Neural progenitor cell (in vitro differentiated cells): Measurements from ENCODE around the gene ITGAL. TPM values are rescaled to one million over a fixed set of nuclear protein-coding genes. Genes with fewer than 3 reads are reported as not detected.

ENCODE experiments used
- DNase-seq: peaks from one replicate; pipeline ENCODE4 v3.0.0-alpha.2; 2016; ENCODE audit warnings: low spot score
- H2AFZ ChIP-seq: fragments of 200-600 bp; sonication (generic); replicated peaks from 2 replicates; pipeline ENCODE4 v1.6.1; 2016; ENCODE audit warnings: antibody characterized with exemption
- H3F3A ChIP-seq: fragments of 200-600 bp; sonication (generic); 2 replicates; pipeline ENCODE4 v1.6.1; 2016; ENCODE audit warnings: antibody characterized with exemption, low read depth
- H3K27ac ChIP-seq: fragments of 200-600 bp; sonication (generic); 2 replicates; pipeline ENCODE4 v1.5.1; 2016; ENCODE audit warnings: mild to moderate bottlenecking
- H3K27me3 ChIP-seq: fragments of 200-600 bp; sonication (generic); 2 replicates; pipeline ENCODE4 v1.6.1; 2016; ENCODE audit warnings: mild to moderate bottlenecking, moderate library complexity
- H3K36me3 ChIP-seq: fragments of 200-600 bp; sonication (generic); 2 replicates; pipeline ENCODE4 v1.5.1; 2016
- H3K4me1 ChIP-seq: fragments of 200-600 bp; sonication (generic); 2 replicates; pipeline ENCODE4 v1.6.1; 2016; ENCODE audit warnings: mixed run types
- H3K4me2 ChIP-seq: fragments of 200-600 bp; sonication (generic); 2 replicates; pipeline ENCODE4 v1.6.1; 2016
- H3K4me3 ChIP-seq: fragments of 200-600 bp; sonication (generic); 2 replicates; pipeline ENCODE4 v1.5.1; 2016
- H3K79me2 ChIP-seq: fragments of 200-600 bp; sonication (generic); 2 replicates; pipeline ENCODE4 v1.6.1; 2016; ENCODE audit warnings: low read depth
- H3K9ac ChIP-seq: fragments of 200-600 bp; sonication (generic); 2 replicates; pipeline ENCODE4 v1.6.1; 2016
- H3K9me3 ChIP-seq: fragments of 200-600 bp; sonication (generic); 2 replicates; pipeline ENCODE4 v1.5.1; 2016; ENCODE audit warnings: low read depth
- H4K20me1 ChIP-seq: fragments of 200-600 bp; sonication (generic); 2 replicates; pipeline ENCODE4 v1.6.1; 2016; ENCODE audit warnings: low read depth
- H3K27ac Mint-ChIP-seq: 3 replicates; pipeline ENCODE4 v1.8.0; 2021; ENCODE audit warnings: mixed read lengths
- H3K27me3 Mint-ChIP-seq: 2 replicates; pipeline ENCODE4 v1.8.0; 2022; ENCODE audit warnings: low read depth, mild to moderate bottlenecking, inconsistent platforms, moderate library complexity, mixed read lengths; ENCODE audit not compliant: insufficient read depth
- H3K36me3 Mint-ChIP-seq: 3 replicates; pipeline ENCODE4 v1.8.0; 2021; ENCODE audit warnings: mixed read lengths
- H3K4me1 Mint-ChIP-seq: 3 replicates; pipeline ENCODE4 v1.8.0; 2021; ENCODE audit warnings: mixed read lengths
- H3K4me3 Mint-ChIP-seq: 3 replicates; pipeline ENCODE4 v1.8.0; 2021; ENCODE audit warnings: mild to moderate bottlenecking, moderate library complexity, mixed read lengths
- H3K9me3 Mint-ChIP-seq: 3 replicates; pipeline ENCODE4 v1.8.0; 2020; ENCODE audit warnings: mixed read lengths
- EZH2 ChIP-seq: fragments of 200-600 bp; sonication (generic); IDR thresholded peaks from 2 replicates; pipeline ENCODE4 v1.6.1; 2017; ENCODE audit warnings: antibody characterized with exemption, mild to moderate bottlenecking, moderate library complexity
- EZH2phosphoT487 ChIP-seq: fragments of 200-600 bp; sonication (generic); IDR thresholded peaks from 2 replicates; pipeline ENCODE4 v1.6.1; 2017; ENCODE audit warnings: antibody characterized with exemption
- total RNA-seq: library from RNA; depleted of rRNA; stranded (reverse); fragments of >200 nt; gene quantifications from 2 replicates; pipeline ENCODE4 v1.2.3, GENCODE V29; 2015; ENCODE audit warnings: low replicate concordance
- TF ChIP-seq, protein P1 (sequence below): fragments of 200-600 bp; sonication (generic); IDR thresholded peaks from 2 replicates; pipeline ENCODE4 v1.5.1; 2017; ENCODE audit warnings: antibody characterized with exemption, mild to moderate bottlenecking

Gene ITGAL
- total RNA-seq, 1 donor from 2014 or later: not detected

DNA sequence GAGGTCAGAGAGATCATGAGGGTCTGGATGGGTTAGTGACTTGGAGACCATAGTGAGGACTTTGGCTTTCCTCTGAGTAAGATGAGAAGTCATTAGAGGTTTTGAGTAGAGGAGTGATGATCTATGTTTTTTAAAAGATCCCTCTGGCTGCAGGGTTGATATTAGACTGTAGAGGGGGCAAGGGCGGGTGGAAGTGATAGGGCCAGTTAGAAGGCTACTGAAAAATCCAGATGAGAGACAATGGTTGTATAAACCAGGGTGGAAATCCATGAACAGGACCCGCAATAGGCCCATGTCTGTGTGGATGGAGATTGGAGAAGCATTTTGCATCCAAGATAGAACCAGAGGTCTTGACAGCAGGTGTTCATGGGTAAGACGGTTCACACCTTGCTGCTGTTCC is 9.8 kb downstream of the ITGAL start:
- no peak for DNase-seq
- peaks cover 19% of the 10 kb centered on the region for H3K27me3 Mint-ChIP-seq
- no peaks in the 10 kb centered on the region for H3K9me3 ChIP-seq
- H3K9me3 Mint-ChIP-seq: no peaks in the 10 kb centered on the region
- no peak for TF ChIP-seq EZH2
- TF ChIP-seq, protein P1, sequence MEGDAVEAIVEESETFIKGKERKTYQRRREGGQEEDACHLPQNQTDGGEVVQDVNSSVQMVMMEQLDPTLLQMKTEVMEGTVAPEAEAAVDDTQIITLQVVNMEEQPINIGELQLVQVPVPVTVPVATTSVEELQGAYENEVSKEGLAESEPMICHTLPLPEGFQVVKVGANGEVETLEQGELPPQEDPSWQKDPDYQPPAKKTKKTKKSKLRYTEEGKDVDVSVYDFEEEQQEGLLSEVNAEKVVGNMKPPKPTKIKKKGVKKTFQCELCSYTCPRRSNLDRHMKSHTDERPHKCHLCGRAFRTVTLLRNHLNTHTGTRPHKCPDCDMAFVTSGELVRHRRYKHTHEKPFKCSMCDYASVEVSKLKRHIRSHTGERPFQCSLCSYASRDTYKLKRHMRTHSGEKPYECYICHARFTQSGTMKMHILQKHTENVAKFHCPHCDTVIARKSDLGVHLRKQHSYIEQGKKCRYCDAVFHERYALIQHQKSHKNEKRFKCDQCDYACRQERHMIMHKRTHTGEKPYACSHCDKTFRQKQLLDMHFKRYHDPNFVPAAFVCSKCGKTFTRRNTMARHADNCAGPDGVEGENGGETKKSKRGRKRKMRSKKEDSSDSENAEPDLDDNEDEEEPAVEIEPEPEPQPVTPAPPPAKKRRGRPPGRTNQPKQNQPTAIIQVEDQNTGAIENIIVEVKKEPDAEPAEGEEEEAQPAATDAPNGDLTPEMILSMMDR: peak; percentile 7
- H3K27me3 ChIP-seq: no peaks in the 10 kb centered on the region
- no peak overlapping the region for H3K9ac ChIP-seq
- H3K79me2 ChIP-seq: no peaks in the 10 kb centered on the region
- H2AFZ ChIP-seq: no peak overlapping the region
- H4K20me1 ChIP-seq: no peaks in the 10 kb centered on the region
- H3K36me3 ChIP-seq: no peaks in the 10 kb centered on the region
- H3K4me1 ChIP-seq: no peaks in the 10 kb centered on the region
- H3K27ac Mint-ChIP-seq: no peak overlapping the region
- H3F3A ChIP-seq: no peaks in the 10 kb centered on the region
- H3K4me2 ChIP-seq: no peak overlapping the region
- H3K4me3 Mint-ChIP-seq: no peak overlapping the region
- peaks cover 2% of the 10 kb centered on the region for H3K4me1 Mint-ChIP-seq
- no peak overlapping the region for H3K4me3 ChIP-seq
- H3K27ac ChIP-seq: no peak overlapping the region
- no peaks in the 10 kb centered on the region for H3K36me3 Mint-ChIP-seq

DNA sequence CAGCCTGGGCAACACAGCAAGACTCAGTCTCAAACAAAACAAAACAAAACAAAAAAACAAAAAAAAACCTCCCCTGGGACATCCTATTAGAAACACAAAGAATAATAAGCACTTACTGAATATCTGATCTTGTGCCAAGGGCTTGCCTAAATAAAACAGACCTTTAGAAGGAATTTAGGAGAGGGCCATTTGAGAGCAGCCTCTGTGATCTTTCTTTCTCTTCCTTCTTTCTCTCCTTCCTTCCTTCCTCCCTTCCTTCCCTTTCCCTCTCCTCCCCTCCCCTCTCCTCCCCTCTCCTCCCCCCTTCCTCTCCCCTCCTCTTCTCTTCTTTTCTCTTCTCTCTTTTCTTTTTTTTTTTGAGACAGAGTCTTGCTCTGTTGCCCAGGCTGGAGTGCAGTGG is 12.3 kb downstream of the ITGAL start:
- no peaks in the 10 kb centered on the region for H3K79me2 ChIP-seq
- no peaks in the 10 kb centered on the region for H3K36me3 ChIP-seq
- H3K27ac ChIP-seq: no peak overlapping the region
- Mint-ChIP-seq H3K27me3 (peaks cover 12% of the 10 kb centered on the region), H3K27ac (no peak overlapping the region), H3K4me1 (peaks cover 2% of the 10 kb centered on the region), H3K4me3 (no peak overlapping the region), H3K36me3 (no peaks in the 10 kb centered on the region), H3K9me3 (no peaks in the 10 kb centered on the region)
- DNase-seq: no peak
- H3K4me2 ChIP-seq: no peak overlapping the region
- no peaks in the 10 kb centered on the region for H3F3A ChIP-seq
- no peak overlapping the region for H2AFZ ChIP-seq
- H3K9me3 ChIP-seq: no peaks in the 10 kb centered on the region
- TF ChIP-seq, protein P1: no peak
- TF ChIP-seq EZH2 (no peak), EZH2phosphoT487 (no peak)
- H3K4me3 ChIP-seq: no peak overlapping the region
- no peak overlapping the region for H3K9ac ChIP-seq
- H4K20me1 ChIP-seq: no peaks in the 10 kb centered on the region
- H3K27me3 ChIP-seq: no peaks in the 10 kb centered on the region
- peaks cover 4% of the 10 kb centered on the region for H3K4me1 ChIP-seq

DNA sequence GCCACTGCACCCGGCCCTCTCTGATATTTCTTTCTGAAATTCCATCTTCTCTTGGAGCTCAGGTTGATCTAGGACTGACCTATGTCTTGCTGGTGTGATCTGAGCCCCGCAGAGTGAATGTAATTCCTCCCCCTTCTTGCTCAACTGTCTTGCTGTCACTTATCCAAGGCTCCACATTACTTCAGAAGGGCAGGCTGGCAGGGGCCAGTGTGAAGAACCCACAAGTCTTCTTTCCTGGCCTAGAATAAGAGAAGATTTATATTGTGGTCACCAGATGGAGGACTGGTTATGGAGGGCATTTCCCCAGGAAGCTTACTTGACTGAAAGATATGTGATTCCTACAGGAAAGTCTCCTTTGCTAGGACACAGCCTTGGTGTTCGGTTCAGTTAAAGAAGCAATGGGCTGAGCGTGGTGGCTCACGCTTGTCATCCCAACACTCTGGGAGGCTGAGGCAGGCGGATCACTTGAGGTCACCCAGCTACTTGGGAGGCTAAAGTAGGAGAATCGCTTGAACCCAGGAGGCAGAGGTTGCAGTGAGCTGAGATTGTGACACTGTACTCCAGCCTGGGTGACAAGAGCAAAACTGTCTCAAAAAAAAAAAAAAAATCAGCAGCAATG is 13.4 kb downstream of the ITGAL start:
- Histone ChIP-seq H3K4me1 (peaks cover 8% of the 10 kb centered on the region), H2AFZ (no peak overlapping the region), H4K20me1 (no peaks in the 10 kb centered on the region), H3K4me3 (no peak overlapping the region), H3K79me2 (no peaks in the 10 kb centered on the region), H3K27ac (no peak overlapping the region), H3K9ac (no peak overlapping the region), H3K9me3 (no peaks in the 10 kb centered on the region), H3K27me3 (no peaks in the 10 kb centered on the region), H3K4me2 (no peak overlapping the region), H3K36me3 (no peaks in the 10 kb centered on the region), H3F3A (peaks cover 3% of the 10 kb centered on the region)
- H3K27ac Mint-ChIP-seq: peak overlapping the region; percentile 28
- peaks cover 6% of the 10 kb centered on the region for H3K4me1 Mint-ChIP-seq
- TF ChIP-seq, protein P1: no peak
- no peak for TF ChIP-seq EZH2phosphoT487
- no peak for TF ChIP-seq EZH2
- H3K27me3 Mint-ChIP-seq: peaks cover 12% of the 10 kb centered on the region
- H3K36me3 Mint-ChIP-seq: no peaks in the 10 kb centered on the region
- no peak overlapping the region for H3K4me3 Mint-ChIP-seq
- H3K9me3 Mint-ChIP-seq: no peaks in the 10 kb centered on the region
- no peak for DNase-seq
